Activated CD4-positive, alpha-beta T cell treated with anti-CD3 and anti-CD28 coated beads, Interleukin-2, amount 10 ng/mL, durations not matched to agents 7 days and 5 days (primary cell): ENCODE measurements around the gene TDRD7. TPM values are rescaled to one million over a fixed set of nuclear protein-coding genes. Genes with fewer than 3 reads are reported as not detected.
A peak's percentile ranks its signal among the peaks of the same experiment; 100 is the strongest.
"Not testable (repeated sequence)": the region's sequence is repeated elsewhere in the genome, so short reads cannot be mapped to it uniquely, and the experiment has no call there.

ENCODE experiments used
- CTCF ChIA-PET: fragments of 350-600 bp; sonication (Branson Sonifier 250); formaldehyde crosslinking; loops from one replicate; lab custom pipeline; 2021; ENCODE audit warnings: antibody characterized with exemption; lab: Charles Lee
- POLR2A ChIA-PET: fragments of 350-600 bp; sonication (Branson Sonifier 250); formaldehyde crosslinking; loops from one replicate; lab custom pipeline; 2021; ENCODE audit warnings: antibody characterized with exemption; lab: Charles Lee
- DNase-seq: peaks from one replicate; pipeline ENCODE4 v3.0.0-alpha.2; 2020
- H3K27ac Mint-ChIP-seq: one replicate; pipeline ENCODE4 v1.8.0; 2021; ENCODE audit warnings: mild to moderate bottlenecking, moderate library complexity, mixed read lengths
- H3K27me3 Mint-ChIP-seq: one replicate; pipeline ENCODE4 v1.8.0; 2021; ENCODE audit warnings: mixed read lengths
- H3K36me3 Mint-ChIP-seq: one replicate; pipeline ENCODE4 v1.8.0; 2021; ENCODE audit warnings: low read depth, mixed read lengths
- H3K4me1 Mint-ChIP-seq: one replicate; pipeline ENCODE4 v1.8.0; 2021; ENCODE audit warnings: mixed read lengths
- H3K4me3 Mint-ChIP-seq: one replicate; pipeline ENCODE4 v1.8.0; 2021; ENCODE audit warnings: mild to moderate bottlenecking, moderate library complexity, mixed read lengths
- H3K9me3 Mint-ChIP-seq: one replicate; pipeline ENCODE4 v1.8.0; 2021; ENCODE audit warnings: mixed read lengths
- total RNA-seq, 2 experiments: library from RNA; stranded (reverse); gene quantifications; one replicate each; pipeline ENCODE4 v1.2.3, GENCODE V29; 2021

Gene TDRD7
- total RNA-seq, 2 experiments from 2014 or later: 18.1 to 19.5 TPM

DNA sequence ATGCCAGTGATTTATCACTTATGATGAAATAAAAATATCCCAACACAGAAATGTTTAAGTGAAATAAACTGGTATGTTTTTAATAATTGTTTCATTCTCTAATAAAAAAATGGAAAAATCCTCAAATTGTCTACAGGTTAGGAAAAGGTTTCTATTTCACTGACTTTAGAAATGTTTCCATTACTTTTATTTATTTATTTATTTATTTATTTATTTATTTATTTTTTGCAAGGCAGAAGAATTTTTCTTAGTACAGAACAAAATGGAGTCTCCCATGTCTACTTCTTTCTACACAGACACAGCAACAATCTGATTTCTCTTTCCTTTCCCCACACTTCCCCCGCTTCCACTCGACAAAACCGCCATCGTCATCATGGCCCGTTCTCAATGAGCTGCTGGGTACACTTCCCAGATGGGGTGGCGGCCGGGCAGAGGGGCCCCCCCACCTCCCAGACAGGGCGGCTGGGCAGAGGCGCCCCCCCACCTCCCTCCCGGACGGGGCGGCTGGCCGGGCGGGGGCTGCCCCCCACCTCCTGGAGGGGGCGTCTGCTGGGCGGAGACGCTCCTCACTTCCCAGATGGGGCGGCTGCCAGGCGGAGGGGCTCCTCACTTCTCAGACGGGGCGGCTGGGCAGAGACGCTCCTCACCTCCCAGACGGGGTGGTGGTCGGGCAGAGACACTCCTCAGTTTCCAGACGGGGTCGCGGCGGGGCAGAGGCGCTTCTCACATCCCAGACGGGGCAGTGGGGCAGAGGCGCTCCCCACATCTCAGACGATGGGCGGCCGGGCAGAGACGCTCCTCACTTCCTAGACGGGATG, 85.9 kb downstream of the TDRD7 start:
- peaks cover 12% of the 10 kb centered on the region for H3K4me1 Mint-ChIP-seq
- H3K9me3 Mint-ChIP-seq, H3K27ac Mint-ChIP-seq, DNase-seq, POLR2A ChIA-PET, H3K4me3 Mint-ChIP-seq: not testable (repeated sequence)
- CTCF ChIA-PET: interaction anchor here (0.8 to 1.7 kb wide), 4 partner anchors 13 to 101 kb away, joined by 3 to 6 read pairs (median 4); no protein-coding TSS in a partner anchor
- H3K36me3 Mint-ChIP-seq: peaks cover 20% of the 10 kb centered on the region
- peaks cover 29% of the 10 kb centered on the region for H3K27me3 Mint-ChIP-seq

DNA sequence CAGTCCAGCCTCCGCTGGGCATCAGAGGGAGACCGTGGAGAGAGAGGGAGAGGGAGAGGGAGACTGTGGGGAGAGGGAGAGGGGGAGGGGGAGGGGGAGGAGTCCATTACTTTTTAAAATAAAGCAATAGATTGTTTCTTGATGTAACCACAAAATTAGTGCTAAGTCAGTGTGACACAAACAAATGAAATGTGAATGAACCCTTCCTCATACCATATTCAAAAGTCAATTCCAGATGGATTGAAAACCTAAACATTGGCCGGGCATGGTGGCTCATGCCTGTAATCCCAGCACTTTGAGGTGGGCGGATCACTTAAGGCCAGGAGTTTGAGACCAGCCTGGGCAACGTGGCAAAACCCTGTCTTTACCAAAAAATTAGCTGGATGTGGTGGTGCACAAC, 87.0 kb downstream of the TDRD7 start:
- Mint-ChIP-seq H3K36me3 (peaks cover 16% of the 10 kb centered on the region), H3K4me1 (peaks cover 19% of the 10 kb centered on the region), H3K27me3 (peaks cover 40% of the 10 kb centered on the region)
- H3K4me3 Mint-ChIP-seq, DNase-seq, H3K9me3 Mint-ChIP-seq, H3K27ac Mint-ChIP-seq, POLR2A ChIA-PET: not testable (repeated sequence)
- CTCF ChIA-PET: interaction anchor here (1.3 kb wide), 1 partner anchor 11 kb away, joined by 3 read pairs; no protein-coding TSS in a partner anchor

DNA sequence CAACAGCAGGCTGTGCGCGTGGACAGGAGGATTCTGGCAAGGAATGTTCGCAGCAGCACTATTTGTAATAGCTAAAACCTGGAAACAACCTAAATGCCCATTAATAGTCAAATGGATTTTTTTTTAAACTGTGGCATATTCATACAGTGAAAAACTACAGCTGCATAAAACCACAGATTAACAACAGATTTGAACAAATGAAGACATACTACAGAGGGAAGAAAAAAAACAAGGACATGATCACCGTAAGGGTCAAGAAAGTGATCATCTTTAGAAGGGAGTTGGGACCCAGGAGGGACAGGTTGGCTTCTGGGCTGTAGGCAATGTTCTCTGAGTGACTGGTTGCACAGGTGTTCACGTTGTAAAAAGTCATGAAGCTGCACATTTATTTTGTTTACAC, 88.4 kb downstream of the TDRD7 start:
- peaks cover 16% of the 10 kb centered on the region for H3K36me3 Mint-ChIP-seq
- POLR2A ChIA-PET: no interaction called here
- H3K4me1 Mint-ChIP-seq: peaks cover 19% of the 10 kb centered on the region
- CTCF ChIA-PET: interaction anchor here (0.7 to 2.5 kb wide), 4 partner anchors 11 to 112 kb away, joined by 3 to 11 read pairs (median 6); no protein-coding TSS in a partner anchor
- no peaks in the 10 kb centered on the region for H3K9me3 Mint-ChIP-seq
- H3K27me3 Mint-ChIP-seq: peaks cover 53% of the 10 kb centered on the region
- DNase-seq: no peak
- H3K4me3 Mint-ChIP-seq: peak overlapping the region; percentile 20
- no peak overlapping the region for H3K27ac Mint-ChIP-seq

DNA sequence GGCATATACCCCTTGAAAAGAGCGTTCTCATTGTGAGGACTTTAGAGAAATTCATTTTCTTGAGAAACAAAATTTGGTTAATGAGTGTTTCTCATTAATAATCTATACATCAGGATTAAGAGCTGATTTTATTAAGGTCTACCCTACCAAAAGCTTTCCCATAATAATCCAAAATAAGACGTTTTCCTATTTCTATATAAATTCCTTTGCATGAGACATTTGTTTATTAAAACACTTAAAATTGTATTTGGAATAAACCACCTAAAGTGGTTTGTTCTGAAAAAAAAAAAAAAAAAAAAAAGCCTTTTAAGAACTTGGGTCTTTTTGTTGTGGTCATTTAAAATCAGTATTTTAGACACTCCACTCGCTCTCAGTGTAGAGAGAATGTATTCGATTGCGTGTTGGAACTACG, 88.9 kb downstream of the TDRD7 start:
- Mint-ChIP-seq H3K4me3 (peak overlapping the region; percentile 65), H3K27me3 (peaks cover 53% of the 10 kb centered on the region), H3K9me3 (no peaks in the 10 kb centered on the region), H3K27ac (no peak overlapping the region), H3K36me3 (peaks cover 13% of the 10 kb centered on the region), H3K4me1 (peaks cover 19% of the 10 kb centered on the region)
- CTCF ChIA-PET: interaction anchor here (0.7 to 2.5 kb wide), 6 partner anchors 10 to 204 kb away, joined by 3 to 11 read pairs (median 4); no protein-coding TSS in a partner anchor
- no peak for DNase-seq
- POLR2A ChIA-PET: interaction anchor here (0.6 kb wide), 1 partner anchor 10 kb away, joined by 3 read pairs; no protein-coding TSS in a partner anchor

DNA sequence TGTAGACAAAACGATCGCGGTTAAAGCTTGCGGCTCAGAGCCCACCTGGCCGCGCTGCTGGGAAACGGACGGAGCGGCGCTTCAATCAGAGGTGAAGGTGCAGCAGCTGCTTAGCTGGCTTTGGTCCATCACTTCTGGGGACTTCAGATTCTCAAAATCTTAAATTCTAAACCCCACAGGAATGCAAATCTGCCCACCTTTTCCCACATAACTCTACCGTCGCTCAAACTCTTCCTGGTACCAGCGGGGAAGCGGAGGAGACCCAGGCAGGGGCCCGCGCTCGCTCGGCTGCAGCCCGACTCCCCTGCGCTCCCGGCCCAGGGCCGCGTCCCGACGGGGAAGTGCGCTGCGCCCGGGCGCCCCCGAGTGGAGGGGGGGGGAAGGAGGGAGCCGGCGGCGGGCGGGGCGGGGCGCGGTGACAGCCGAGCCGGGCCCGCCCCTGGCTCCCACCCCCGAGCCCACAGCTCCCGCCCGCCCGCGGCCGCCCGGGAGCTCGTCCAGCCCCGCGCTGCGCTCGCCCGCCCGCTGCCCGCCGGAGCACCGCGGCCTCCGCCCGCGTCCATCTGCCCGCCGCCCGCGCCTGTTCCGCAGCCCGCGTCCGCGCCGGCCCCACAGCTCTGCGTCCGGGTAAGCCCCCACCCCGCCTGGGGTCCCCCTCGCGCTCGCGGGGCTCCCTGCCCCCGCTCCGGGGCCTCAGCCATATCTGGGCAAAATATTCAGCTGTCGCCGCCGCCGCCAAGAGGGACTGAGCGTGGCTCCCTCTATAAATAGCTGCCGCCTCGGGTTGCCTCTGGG, 89.5 kb downstream of the TDRD7 start, which contains the start of gene TMOD1:
Gene TMOD1, plus strand, starts transcription at position 490 of the 795 bp plus-strand sequence. CDS start 22,523 bp downstream, outside the sequence.
- Mint-ChIP-seq H3K27me3 (peaks cover 53% of the 10 kb centered on the region), H3K9me3 (no peaks in the 10 kb centered on the region), H3K4me1 (peaks cover 19% of the 10 kb centered on the region), H3K4me3 (peak within 1 kb of the TSS; percentile 65), H3K36me3 (peaks cover 9% of the 10 kb centered on the region), H3K27ac (no peak within 1 kb of the TSS)
- POLR2A ChIA-PET: interaction anchor here (0.6 kb wide), 1 partner anchor 9 kb away, joined by 3 read pairs; no protein-coding TSS in a partner anchor
- CTCF ChIA-PET: interaction anchor here (0.7 to 2.5 kb wide), 5 partner anchors 10 to 204 kb away, joined by 3 to 11 read pairs (median 3); no protein-coding TSS in a partner anchor
- DNase-seq: peak; percentile 27

DNA sequence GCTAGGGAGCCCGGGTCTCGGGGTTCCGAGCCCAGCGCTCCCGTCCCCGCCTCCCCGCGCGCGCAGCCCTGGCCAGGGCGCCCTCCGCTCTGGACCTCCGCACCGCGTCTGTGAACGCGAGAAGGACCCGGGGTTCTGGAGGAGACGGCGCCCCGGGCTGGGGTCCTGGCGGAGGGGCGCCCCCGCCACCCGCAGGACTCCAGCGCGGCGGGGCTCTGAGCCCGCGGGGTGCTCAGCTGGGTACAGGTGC, 90.0 kb downstream of the TDRD7 start:
- POLR2A ChIA-PET: no interaction called here
- no peak for DNase-seq
- peaks cover 4% of the 10 kb centered on the region for H3K36me3 Mint-ChIP-seq
- H3K27me3 Mint-ChIP-seq: peaks cover 53% of the 10 kb centered on the region
- no peaks in the 10 kb centered on the region for H3K9me3 Mint-ChIP-seq
- H3K4me3 Mint-ChIP-seq: peak overlapping the region; percentile 58
- CTCF ChIA-PET: interaction anchor here (1.1 to 2.5 kb wide), 7 partner anchors 9 to 96 kb away, joined by 3 to 11 read pairs (median 3); no protein-coding TSS in a partner anchor
- peaks cover 19% of the 10 kb centered on the region for H3K4me1 Mint-ChIP-seq
- H3K27ac Mint-ChIP-seq: no peak overlapping the region

DNA sequence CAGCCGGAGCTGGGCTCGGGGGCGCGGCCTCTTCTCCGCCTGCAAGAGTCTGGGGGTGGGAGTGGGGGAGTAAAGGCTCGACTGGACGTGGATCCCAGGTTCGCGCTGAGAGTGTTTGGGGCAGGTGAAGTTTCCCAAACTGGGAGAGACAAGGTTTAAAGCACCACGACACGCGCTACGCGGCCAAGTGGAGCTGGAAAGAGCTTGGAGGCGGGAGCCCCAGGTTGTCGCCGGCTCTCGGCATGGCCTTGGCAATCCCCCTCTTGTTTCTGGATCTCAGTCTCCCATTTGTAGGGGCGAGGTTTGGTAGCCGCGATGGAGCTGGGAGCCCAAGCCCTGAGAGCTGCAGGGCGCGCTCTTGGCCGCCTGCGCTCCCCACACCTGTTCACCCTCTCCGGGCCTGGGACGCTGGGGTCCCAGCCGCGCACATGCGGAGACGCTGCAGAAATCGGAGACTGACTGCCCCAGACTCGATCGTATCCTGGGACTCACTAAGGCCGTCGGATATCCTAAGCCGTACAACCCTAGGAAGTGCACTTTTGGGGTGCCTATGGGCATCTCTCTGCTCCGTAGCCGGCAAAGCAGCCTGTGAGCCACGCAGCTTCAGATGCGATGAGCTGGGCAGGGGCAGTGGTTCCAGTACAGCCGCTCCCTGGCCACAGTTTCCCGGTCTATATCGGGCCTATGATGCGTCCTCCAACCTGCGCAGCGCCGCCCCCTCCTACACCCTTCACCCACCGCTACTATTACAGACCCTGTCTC, 90.5 kb downstream of the TDRD7 start:
- H3K4me1 Mint-ChIP-seq: peaks cover 19% of the 10 kb centered on the region

DNA sequence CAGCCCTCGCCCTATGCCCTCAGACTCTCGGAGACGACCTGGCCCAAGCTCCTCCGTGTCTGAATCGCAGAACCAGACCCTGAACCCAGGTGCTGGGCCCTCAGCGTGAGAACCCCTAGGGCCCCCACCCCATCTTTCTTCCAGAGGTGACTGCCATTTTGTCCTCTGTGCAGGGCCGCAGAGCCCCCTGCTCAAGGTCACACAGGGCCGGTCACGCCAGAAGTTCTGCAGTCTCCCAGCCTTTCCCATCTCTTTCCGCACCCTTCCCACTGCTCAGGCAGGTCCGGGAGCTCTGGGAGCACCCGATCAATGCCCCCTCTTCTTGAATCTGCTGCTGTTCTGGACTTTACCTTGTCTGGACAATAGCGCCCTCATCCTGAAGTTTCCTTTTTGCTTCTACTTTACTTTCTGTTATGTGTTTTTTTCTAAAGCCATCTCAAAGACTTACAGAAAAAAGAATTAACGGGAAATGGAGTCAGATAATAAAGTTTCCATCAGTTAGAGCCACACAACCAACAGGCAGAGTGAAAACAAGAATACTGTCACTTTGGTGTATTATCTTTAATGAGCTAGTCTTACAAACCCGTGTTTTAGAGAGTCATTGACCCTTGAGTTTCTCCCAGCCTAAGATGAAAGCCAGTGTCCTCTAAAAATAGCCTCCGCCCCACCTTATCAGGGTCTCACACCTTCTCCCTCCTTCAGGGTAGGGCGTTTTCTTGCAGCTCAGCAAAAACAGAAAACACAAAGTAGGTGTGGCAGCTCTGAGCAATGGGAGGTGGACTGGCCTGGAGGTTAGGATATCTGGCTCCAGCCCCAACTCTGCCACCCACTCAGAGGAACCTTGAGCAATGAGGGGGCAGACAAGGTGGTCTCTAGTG, 91.3 kb downstream of the TDRD7 start:
- H3K27ac Mint-ChIP-seq: no peak overlapping the region
- ChIA-PET POLR2A (interaction anchor here (0.6 kb wide), 1 partner anchor 56 kb away, joined by 3 read pairs; no protein-coding TSS in a partner anchor), CTCF (interaction anchor here (0.6 to 1.8 kb wide), 8 partner anchors 11 to 387 kb away, joined by 3 to 5 read pairs (median 3); no protein-coding TSS in a partner anchor)
- H3K9me3 Mint-ChIP-seq: no peaks in the 10 kb centered on the region
- H3K4me3 Mint-ChIP-seq: peak overlapping the region; percentile 58
- H3K36me3 Mint-ChIP-seq: no peaks in the 10 kb centered on the region
- DNase-seq: no peak
- H3K4me1 Mint-ChIP-seq: peaks cover 19% of the 10 kb centered on the region
- H3K27me3 Mint-ChIP-seq: peaks cover 53% of the 10 kb centered on the region

More for the DNA sequence above, 90.5 kb downstream of the TDRD7 start:
- peaks cover 53% of the 10 kb centered on the region for H3K27me3 Mint-ChIP-seq
- DNase-seq: no peak
- ChIA-PET POLR2A (no interaction called here), CTCF (interaction anchor here (0.8 to 2.5 kb wide), 9 partner anchors 9 to 388 kb away, joined by 3 to 11 read pairs (median 3); no protein-coding TSS in a partner anchor)
- H3K9me3 Mint-ChIP-seq: no peaks in the 10 kb centered on the region
- H3K4me3 Mint-ChIP-seq: peak overlapping the region; percentile 58
- no peaks in the 10 kb centered on the region for H3K36me3 Mint-ChIP-seq
- H3K27ac Mint-ChIP-seq: no peak overlapping the region

DNA sequence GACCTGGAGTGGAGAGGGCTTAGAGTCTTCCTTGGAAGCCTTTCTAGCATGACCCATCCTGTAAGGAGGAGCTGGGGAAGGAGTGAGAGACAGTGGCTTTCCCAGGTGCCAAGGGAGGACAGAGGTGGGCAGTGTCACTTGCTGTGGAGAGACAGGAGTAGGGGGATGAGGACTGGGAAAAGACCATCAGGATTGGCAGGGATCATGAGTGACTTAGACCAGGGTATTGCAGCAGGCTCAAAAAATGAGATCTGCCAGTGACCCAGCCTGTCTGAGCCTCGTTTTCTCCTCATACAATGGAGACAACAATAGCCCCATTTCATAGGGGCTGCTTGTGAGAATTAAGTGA, 91.9 kb downstream of the TDRD7 start:
- Mint-ChIP-seq H3K9me3 (no peaks in the 10 kb centered on the region), H3K4me3 (no peak overlapping the region), H3K27me3 (peaks cover 51% of the 10 kb centered on the region), H3K4me1 (peaks cover 19% of the 10 kb centered on the region), H3K36me3 (no peaks in the 10 kb centered on the region), H3K27ac (no peak overlapping the region)
- CTCF ChIA-PET: interaction anchor here (0.6 to 1.8 kb wide), 3 partner anchors 22 to 107 kb away, joined by 3 to 5 read pairs (median 4); no protein-coding TSS in a partner anchor
- no peak for DNase-seq
- POLR2A ChIA-PET: interaction anchor here (0.6 kb wide), 1 partner anchor 56 kb away, joined by 3 read pairs; no protein-coding TSS in a partner anchor

DNA sequence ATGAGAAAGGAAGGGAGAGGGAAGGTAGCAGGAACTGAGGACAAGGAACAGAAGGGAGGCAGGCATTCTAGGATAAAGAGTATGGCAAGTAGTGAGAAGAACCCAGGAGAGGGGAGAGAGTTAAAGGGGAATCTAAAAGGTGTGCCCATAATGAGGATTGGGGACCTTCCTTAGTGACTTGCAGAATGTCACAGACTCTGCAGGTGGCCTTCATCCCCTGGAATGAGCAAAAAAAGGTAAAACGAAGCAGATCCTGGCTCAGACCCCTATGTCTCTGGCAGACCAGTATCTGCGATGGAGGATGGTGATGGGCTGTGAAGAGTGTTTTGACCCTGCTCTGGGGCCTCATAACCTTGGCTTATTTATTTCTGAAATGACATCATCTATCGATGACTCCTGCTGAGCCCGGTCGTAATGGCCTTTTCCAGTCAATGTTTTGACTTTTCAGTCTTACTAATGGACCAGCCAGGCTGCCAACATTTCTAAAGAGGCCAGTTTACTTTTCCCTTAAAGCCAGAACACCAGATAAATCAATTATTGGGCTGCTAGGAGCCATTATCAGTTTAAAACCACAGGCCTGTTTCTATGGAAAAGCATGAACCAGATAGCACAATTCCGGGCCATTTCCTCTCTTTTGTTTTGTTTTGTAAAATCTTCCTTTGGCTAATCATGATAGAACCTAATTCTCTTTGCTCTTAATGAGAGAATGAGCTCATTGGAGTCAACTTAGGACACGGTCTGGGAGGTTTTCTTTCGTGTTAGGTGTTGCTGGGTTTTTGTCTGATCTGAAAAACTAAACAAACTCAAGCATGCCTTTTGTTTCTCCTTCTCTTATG, 92.7 kb downstream of the TDRD7 start:
- Mint-ChIP-seq H3K4me3 (no peak overlapping the region), H3K4me1 (peaks cover 19% of the 10 kb centered on the region), H3K9me3 (no peaks in the 10 kb centered on the region), H3K36me3 (no peaks in the 10 kb centered on the region), H3K27ac (no peak overlapping the region), H3K27me3 (peaks cover 45% of the 10 kb centered on the region)
- no peak for DNase-seq
- POLR2A ChIA-PET: no interaction called here
- CTCF ChIA-PET: interaction anchor here (1.0 kb wide), 2 partner anchors 8 to 94 kb away, joined by 3 to 4 read pairs; no protein-coding TSS in a partner anchor
